H1 (cell line): ENCODE measurements around the gene MYO1D.

Source experiments
- CREB1 ChIP-seq: IDR thresholded peaks from 2 replicates; pipeline ENCODE4 v1.6.1; 2012; ENCODE audit warnings: inconsistent platforms
- EP300 ChIP-seq, 2 experiments: IDR thresholded peaks; 1 replicate in 1 of 2; 2 replicates in 1 of 2; pipeline ENCODE4 v1.6.1; 2011 to 2012; ENCODE audit warnings: low read depth in 2 of 2, low read length in 2 of 2, mild to moderate bottlenecking in 2 of 2, borderline replicate concordance in 1 of 2, inconsistent platforms in 1 of 2, moderate library complexity in 1 of 2
- EZH2 ChIP-seq: fragments of 200-600 bp; sonication (generic); IDR thresholded peaks from 2 replicates; pipeline ENCODE4 v1.7.1; 2012; ENCODE audit warnings: low read depth, mild to moderate bottlenecking, moderate library complexity, low read length, inconsistent platforms; ENCODE audit not compliant: severe bottlenecking
- JUN ChIP-seq: IDR thresholded peaks from 2 replicates; pipeline ENCODE4 v1.6.1; 2011; ENCODE audit warnings: low read depth, mild to moderate bottlenecking, improper control_type of control experiment, low read length
- KDM1A ChIP-seq: fragments of 200-600, 300-600 bp; sonication (generic); IDR thresholded peaks from 2 replicates; pipeline ENCODE4 v1.7.1; 2016; ENCODE audit warnings: mild to moderate bottlenecking, low read length, borderline replicate concordance
- POLR2A ChIP-seq, 2 experiments: IDR thresholded peaks; 1 replicate in 1 of 2; 2 replicates in 1 of 2; pipeline ENCODE4 v1.6.1; 2011; ENCODE audit warnings: low read depth in 2 of 2, low read length in 2 of 2, mild to moderate bottlenecking in 2 of 2; ENCODE audit errors: control extremely low read depth in 1 of 2
- POLR2AphosphoS5 ChIP-seq: IDR thresholded peaks from 2 replicates; pipeline ENCODE4 v1.6.1; 2011; ENCODE audit warnings: low read depth, low read length
- SP1 ChIP-seq: IDR thresholded peaks from 2 replicates; pipeline ENCODE4 v1.6.1; 2011; ENCODE audit warnings: low read depth, low read length
- TCF12 ChIP-seq: IDR thresholded peaks from 2 replicates; pipeline ENCODE4 v1.6.1; 2011; ENCODE audit warnings: low read depth, mild to moderate bottlenecking, low read length
- TF ChIP-seq, protein P1 (sequence below), 3 experiments: IDR thresholded peaks; 1 replicate in 2 of 3; 2 replicates in 1 of 3; pipeline versions ENCODE4 v1.5.1 to v1.6.1; 2011; ENCODE audit warnings: low read length in 3 of 3, mild to moderate bottlenecking in 3 of 3, inconsistent platforms in 2 of 3, low read depth in 1 of 3, moderate library complexity in 1 of 3; ENCODE audit not compliant: insufficient read depth in 1 of 3; ENCODE audit errors: control extremely low read depth in 1 of 3
- TF ChIP-seq, protein P2 (sequence below): IDR thresholded peaks from 2 replicates; pipeline ENCODE4 v1.6.1; 2012; ENCODE audit warnings: inconsistent platforms
- TF ChIP-seq, protein P3 (sequence below): IDR thresholded peaks from 2 replicates; pipeline ENCODE4 v1.6.1; 2011; ENCODE audit warnings: low read length, improper control_type of control experiment

DNA sequence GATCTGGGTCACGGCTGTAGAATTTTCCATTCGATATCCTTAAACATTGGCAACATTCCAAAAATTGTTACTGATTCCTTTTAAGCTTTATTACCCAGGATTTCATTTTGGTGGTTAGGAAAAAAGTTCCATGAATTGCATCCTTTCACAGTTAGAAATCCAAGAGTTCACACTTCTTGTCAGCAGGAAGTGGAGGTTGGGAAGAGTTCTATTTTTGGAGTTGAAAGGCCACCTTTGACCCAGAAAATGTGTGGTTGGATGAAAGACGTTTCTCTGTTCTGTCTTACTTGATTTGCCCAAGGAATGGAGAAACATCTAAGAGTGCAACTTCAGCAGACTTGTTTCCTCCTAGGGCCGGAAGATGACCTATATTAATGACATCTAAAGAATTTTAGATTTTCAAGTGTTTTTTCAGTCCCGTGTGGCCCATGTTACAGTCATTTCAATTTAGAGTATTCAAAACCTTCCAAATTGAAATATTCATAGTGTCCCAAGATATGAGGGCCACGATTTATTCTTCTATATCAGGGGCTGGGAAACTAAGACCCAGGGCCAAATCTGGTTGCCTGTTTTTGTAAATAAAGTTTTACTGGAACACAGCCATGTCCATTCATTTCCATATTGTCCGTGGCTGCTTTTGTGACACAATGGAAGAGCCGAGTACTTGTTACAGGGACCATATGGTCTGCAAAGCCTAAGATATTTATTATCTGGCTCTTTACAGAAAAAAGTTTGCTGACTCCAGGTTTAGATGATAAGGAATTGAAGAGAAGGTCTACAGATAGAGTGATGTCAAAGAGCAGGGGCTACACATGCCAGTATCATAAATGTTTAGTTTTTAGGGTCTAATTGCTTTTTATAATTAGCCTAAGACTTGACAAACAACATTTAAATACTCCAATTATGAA lies 339.9 kb downstream of the MYO1D start:
- TF ChIP-seq, protein P1, sequence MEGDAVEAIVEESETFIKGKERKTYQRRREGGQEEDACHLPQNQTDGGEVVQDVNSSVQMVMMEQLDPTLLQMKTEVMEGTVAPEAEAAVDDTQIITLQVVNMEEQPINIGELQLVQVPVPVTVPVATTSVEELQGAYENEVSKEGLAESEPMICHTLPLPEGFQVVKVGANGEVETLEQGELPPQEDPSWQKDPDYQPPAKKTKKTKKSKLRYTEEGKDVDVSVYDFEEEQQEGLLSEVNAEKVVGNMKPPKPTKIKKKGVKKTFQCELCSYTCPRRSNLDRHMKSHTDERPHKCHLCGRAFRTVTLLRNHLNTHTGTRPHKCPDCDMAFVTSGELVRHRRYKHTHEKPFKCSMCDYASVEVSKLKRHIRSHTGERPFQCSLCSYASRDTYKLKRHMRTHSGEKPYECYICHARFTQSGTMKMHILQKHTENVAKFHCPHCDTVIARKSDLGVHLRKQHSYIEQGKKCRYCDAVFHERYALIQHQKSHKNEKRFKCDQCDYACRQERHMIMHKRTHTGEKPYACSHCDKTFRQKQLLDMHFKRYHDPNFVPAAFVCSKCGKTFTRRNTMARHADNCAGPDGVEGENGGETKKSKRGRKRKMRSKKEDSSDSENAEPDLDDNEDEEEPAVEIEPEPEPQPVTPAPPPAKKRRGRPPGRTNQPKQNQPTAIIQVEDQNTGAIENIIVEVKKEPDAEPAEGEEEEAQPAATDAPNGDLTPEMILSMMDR (IDR thresholded peaks at IDR 0.05; ENCODE audit: control extremely low read depth in 1 of 3, insufficient read depth in 1 of 3, low read depth in 1 of 3, low read length in 3 of 3): no peak
- TF ChIP-seq EZH2 (no peak), POLR2A (IDR thresholded peaks at IDR 0.05; ENCODE audit: control extremely low read depth in 1 of 2, low read depth in 2 of 2, low read length in 2 of 2) (no peak), EP300 (IDR thresholded peaks at IDR 0.05; ENCODE audit: borderline replicate concordance in 1 of 2, low read depth in 2 of 2, low read length in 2 of 2) (no peak), TCF12 (no peak), JUN (no peak), SP1 (no peak), KDM1A (no peak), CREB1 (no peak), POLR2AphosphoS5 (no peak)
- TF ChIP-seq, protein P2, sequence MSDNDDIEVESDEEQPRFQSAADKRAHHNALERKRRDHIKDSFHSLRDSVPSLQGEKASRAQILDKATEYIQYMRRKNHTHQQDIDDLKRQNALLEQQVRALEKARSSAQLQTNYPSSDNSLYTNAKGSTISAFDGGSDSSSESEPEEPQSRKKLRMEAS: no peak
- TF ChIP-seq, protein P3, sequence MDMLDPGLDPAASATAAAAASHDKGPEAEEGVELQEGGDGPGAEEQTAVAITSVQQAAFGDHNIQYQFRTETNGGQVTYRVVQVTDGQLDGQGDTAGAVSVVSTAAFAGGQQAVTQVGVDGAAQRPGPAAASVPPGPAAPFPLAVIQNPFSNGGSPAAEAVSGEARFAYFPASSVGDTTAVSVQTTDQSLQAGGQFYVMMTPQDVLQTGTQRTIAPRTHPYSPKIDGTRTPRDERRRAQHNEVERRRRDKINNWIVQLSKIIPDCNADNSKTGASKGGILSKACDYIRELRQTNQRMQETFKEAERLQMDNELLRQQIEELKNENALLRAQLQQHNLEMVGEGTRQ: no peak
